GM21390 (cell line): ENCODE data around the gene NECTIN1.

Experiments
- ATAC-seq: cut with Tn5 transposase; IDR thresholded peaks from one replicate; pipeline ENCODE4 v1.9.1; 2021; ENCODE audit not compliant: unreplicated experiment

The NECTIN1 gene

GRCh38 chr11:119755356-119756071 lies 26.5 kb upstream of the NECTIN1 start:
- ATAC-seq = no peak

DNA sequence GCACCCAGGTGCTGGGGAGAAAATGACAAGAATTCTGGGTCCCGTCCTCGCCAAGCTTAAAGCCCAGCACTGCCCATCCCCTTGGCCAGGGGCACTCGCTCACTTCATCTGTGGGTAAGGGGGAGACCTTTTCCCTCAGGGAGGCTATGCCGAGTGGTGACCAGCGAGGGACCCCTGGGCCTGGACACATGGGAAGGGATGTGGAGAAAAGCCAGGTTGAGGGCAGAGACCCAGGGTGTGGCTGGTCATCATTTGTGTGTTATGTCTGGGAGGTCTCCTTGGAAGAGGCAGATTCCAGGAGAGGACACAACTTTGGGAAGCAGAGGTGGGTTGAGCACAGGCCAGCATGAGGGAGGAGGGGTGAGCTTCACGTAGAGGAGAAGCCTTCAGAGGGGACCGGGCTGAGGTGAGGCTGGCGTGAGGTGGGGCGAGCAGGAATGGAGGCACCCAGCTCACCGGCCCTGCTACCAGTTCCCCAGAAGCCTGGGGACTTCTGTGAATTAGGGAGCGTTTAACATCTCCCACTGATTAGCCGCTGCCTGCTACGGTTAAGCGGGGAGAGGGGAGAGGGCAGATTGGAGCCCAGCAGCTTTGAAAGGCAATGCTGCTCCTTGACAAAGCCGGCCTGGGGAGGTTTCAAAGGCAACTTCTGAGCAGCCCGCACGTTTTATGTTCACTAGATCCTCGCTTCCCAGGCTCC lies 25.8 kb upstream of the NECTIN1 start:
- no peak for ATAC-seq

DNA sequence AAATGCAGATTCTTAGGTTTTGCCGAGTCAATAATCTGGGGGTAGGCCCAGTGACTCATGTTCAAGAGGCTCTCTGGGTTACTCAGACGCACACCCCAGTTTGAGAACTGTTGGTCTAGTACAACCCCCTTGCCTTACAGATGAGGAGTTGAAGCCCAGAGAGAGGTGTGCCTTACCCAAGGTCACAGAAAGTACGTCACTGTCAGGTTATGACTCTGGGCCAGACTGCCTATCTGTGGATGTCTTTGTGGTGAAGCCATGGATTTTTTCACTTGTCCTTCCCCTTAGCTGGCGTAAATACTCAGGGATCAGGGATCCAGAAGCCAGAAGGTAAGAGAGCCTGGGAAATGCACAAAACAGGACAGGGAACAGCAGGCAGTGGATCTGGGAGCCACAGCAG lies 25.2 kb upstream of the NECTIN1 start:
- ATAC-seq = no peak

GRCh38 chr11:119752946-119753345 lies 23.9 kb upstream of the NECTIN1 start:
- ATAC-seq = no peak

DNA sequence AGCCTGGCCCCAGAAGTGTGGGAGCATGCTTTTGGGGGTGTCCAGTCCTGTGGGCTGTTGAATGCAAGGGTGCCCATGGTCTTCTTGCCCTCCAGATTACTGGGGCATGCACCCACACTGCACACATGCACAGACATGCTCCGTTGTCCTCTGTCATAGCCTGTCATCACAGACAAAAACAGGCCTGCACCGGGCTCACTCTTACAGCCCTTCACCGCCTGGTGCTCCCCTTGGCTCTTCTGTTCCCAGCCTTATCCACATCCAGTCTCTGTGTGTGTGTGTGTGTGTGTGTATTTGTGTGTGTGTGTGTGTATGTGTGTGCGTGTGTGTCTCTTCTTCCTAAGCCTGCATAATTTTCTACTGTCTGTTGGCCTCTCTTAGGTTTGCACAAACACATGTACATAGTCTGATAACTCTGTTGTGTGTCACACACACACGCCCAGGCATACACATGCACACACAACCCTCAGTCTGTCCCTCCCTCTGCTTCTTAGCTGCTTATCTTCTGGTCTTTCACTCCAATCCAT lies 23.4 kb upstream of the NECTIN1 start:
- no peak for ATAC-seq

DNA sequence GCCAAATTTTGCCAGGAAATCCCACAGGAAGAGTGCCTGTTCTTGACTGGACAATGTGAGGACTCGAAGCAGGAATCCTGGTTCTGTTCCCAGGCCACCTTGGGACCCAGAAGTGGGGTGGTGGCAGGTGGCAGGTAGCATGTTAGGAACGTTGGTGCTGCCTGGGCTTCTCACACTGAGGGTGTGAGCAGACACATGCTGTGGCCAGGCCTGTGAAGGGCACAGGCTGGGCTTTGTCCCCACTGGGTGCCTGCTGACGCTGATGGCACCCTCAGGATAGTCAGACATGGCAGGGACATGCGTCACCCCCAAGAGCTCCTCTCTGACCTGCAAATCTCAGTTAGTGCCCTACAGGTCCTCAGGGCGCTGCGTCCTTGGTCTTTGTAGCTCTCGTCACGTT lies 21.1 kb upstream of the NECTIN1 start:
- no peak for ATAC-seq

- ATAC-seq = no peak
These were observed 20.1 kb upstream of the NECTIN1 start for GRCh38 chr11:119749006-119749565.

GRCh38 chr11:119747868-119748660 lies 19.1 kb upstream of the NECTIN1 start:
- ATAC-seq = no peak

DNA sequence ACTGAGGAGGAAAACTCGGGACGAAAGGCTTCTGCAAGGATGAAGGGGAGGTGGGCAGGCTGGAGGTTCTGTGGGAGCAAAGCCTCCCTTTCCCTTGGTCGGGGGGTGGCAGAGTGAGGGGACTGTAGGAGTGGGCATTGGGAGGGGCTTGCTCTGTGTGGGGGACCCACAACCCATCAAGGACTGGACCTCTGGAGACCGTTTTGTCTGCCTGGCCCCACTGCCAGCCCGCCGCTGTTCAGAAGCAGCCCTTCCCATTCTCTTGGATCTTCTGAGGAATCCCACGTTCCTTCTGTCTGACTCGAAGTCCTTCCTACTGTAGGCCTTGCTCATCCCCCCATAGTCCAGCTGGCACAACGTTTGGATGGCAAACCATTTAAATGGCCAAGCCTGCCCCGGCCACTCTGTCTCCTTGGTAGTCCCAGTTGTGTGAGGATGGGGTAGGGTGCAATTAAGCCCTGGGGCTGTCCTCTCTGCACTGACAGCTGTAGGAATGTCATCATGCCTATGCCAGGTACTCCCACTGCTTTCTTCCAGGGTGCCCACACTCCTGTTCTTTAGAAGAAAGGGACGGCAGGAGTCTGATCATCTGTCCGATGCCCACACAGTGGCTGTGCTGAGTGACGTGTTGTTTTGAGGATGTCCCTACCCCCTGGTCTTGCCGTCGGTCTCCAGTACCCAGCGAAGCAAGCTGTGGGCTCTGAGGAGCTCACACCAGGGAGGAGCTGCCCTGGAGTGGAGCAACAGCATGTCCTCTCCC lies 17.0 kb upstream of the NECTIN1 start:
- no peak for ATAC-seq

DNA sequence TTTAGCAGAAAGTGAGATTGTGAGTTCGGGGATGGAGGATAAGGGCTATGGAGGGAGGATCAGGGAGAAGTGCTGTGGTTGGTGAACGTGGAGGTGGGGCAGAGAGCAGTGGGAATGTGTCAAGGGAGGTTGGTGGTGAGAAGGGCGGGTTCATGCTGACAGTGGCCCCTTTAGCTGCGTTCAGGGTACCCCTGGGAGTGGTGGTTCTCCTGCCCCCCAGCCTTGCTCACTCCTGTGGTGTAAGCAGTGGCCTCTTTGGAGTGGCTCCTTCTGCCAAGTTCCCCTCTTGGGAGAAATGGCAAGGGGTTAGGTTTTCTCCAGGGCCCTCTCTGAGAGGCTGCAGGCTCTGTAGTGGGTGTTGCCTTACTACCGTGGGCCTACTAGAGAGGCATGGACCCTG lies 16.1 kb upstream of the NECTIN1 start:
- ATAC-seq = no peak

GRCh38 chr11:119744577-119744976 lies 15.6 kb upstream of the NECTIN1 start:
- no peak for ATAC-seq

GRCh38 chr11:119743006-119743405 lies 14.0 kb upstream of the NECTIN1 start:
- no peak for ATAC-seq

- ATAC-seq = no peak
These were observed 13.4 kb upstream of the NECTIN1 start for GRCh38 chr11:119742263-119742861.

GRCh38 chr11:119741369-119742262 lies 12.6 kb upstream of the NECTIN1 start:
- ATAC-seq = no peak

GRCh38 chr11:119739975-119740374 lies 11.0 kb upstream of the NECTIN1 start:
- ATAC-seq = no peak

GRCh38 chr11:119739021-119739703 lies 10.2 kb upstream of the NECTIN1 start:
- ATAC-seq = no peak

- ATAC-seq = no peak
These were observed 9.0 kb upstream of the NECTIN1 start for GRCh38 chr11:119738059-119738439.

DNA sequence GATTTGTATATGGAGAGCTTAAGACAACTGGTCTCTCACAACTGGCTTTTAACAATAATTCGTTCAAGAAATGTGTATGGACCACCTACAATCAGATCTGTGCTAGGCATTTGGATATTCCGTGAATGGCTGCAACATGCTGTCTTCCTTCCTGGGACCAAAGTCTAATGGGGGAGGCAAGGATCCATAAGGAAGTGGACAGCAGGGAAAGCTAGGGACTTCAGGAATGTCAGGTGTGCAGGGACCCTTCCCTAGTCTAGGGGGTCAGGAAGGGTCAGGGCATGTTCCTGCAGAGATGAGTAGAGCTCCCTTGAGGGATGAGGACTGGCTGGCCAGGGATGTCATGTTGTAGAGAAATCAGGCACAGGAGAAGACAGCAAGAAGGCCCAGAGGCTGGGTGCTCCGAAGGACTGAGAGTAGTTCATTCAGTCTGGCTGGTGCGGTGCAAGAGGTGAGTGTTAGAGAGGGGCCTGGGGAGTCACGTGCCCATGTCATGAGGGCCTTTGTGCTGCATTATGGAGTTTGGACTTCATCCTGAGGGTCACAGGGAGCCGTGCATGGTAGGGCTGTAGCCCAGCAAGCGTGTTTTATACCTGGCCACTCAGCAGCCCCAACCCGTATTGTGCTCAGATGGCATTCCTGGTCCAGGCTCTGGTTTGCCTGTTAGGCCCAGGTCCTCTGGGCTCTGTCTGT lies 8.5 kb upstream of the NECTIN1 start:
- ATAC-seq = no peak
